Kidney (tissue), 14 donors: ENCODE measurements around the gene KCNH5. TPM values are rescaled to one million over a fixed set of nuclear protein-coding genes. Genes with fewer than 3 reads are reported as not detected.

Experiments
- DNase-seq, 5 donors: peaks; one replicate each; pipeline ENCODE4 v3.0.0-alpha.2; 2013 to 2020
- FAIRE-seq: peaks from 2 replicates; lab custom pipeline; 2012; peaks lifted over from hg19 to GRCh38; lab: Jason Lieb, UNC
- H3K27ac ChIP-seq, 2 donors: one replicate each; pipeline ENCODE4 v1.7.0; 2013; ENCODE audit warnings: low read depth in 2 of 2, low read length in 2 of 2, inconsistent platforms in 1 of 2
- H3K27me3 ChIP-seq: one replicate; pipeline ENCODE4 v1.7.1; 2013; ENCODE audit warnings: low read length, inconsistent platforms; ENCODE audit not compliant: control insufficient read depth, insufficient read depth
- H3K36me3 ChIP-seq, 3 donors: one replicate each; pipeline versions ENCODE4 v1.7.0 to v1.7.1; 2013; ENCODE audit warnings: low read length in 3 of 3, control low read depth in 1 of 3, inconsistent platforms in 1 of 3; ENCODE audit not compliant: insufficient read depth in 3 of 3, control insufficient read depth in 2 of 3
- H3K4me1 ChIP-seq, 3 donors: one replicate each; pipeline versions ENCODE4 v1.7.0 to v1.7.1; 2013; ENCODE audit warnings: low read length in 3 of 3, inconsistent platforms in 1 of 3, low read depth in 1 of 3; ENCODE audit not compliant: control insufficient read depth in 2 of 3, insufficient read depth in 2 of 3
- H3K4me3 ChIP-seq, 3 donors: one replicate each; pipeline versions ENCODE4 v1.7.0 to v1.8.1; 2013; ENCODE audit warnings: low read length in 3 of 3, control low read depth in 1 of 3, inconsistent platforms in 1 of 3
- H3K9ac ChIP-seq, 3 donors: one replicate each; pipeline versions ENCODE4 v1.7.0 to v1.7.1; 2013; ENCODE audit warnings: low read length in 3 of 3, control low read depth in 1 of 3, inconsistent platforms in 1 of 3
- H3K9me3 ChIP-seq, 3 donors: one replicate each; pipeline versions ENCODE4 v1.7.0 to v1.7.1; 2013; ENCODE audit warnings: low read length in 3 of 3, control low read depth in 1 of 3, inconsistent platforms in 1 of 3; ENCODE audit not compliant: control insufficient read depth in 2 of 3, insufficient read depth in 1 of 3
- CTCF ChIP-seq: IDR thresholded peaks from 3 replicates; pipeline ENCODE4 v1.5.1; 2012; ENCODE audit warnings: mild to moderate bottlenecking, moderate library complexity, borderline replicate concordance; ENCODE audit not compliant: insufficient read depth; ENCODE audit errors: extremely low read depth
- intact Hi-C: fragments of 100-400 bp; cut with DNase I; formaldehyde crosslinking; loops from one replicate; pipeline ENCODE4 v1.11.1; 2022
- polyA plus RNA-seq: library from polyadenylated mRNA; stranded (reverse); fragments of 350-450 nt; fragmentation: Illumina TruSeq; extraction: RNeasy Lipid Tissue Mini Kit (QIAGEN cat#74804); gene quantifications from one replicate; pipeline ENCODE4 v1.2.3, GENCODE V29; 2014; ENCODE audit warnings: low read depth, low replicate concordance; ENCODE audit not compliant: insufficient read depth
- total RNA-seq: library from RNA; stranded (reverse); fragmentation: NEBNext Ultra II Directional; extraction: Animal tissue kit (Norgen Biotek cat#: 25700); gene quantifications from one replicate; pipeline ENCODE4 v1.2.1, GENCODE V29; 2021
- donor health status: control.
- donor health status: control.
- donor health status: control.
- donor health status: control.
- donor health status: control.
- donor health status: DM: yes; HTN: yes; CAD: no.
- donor health status: Normal renal cell carcinoma (clear cell type).

The KCNH5 gene
- total and polyA plus RNA-seq, 2 donors from 2014 or later: not detected

GRCh38 chr14:62921466-62921865 lies 123.8 kb downstream of the KCNH5 start:
- intact Hi-C loops: no loop called here
- Histone ChIP-seq H3K27me3 (no peaks in the 10 kb centered on the region), H3K27ac (no peak overlapping the region), H3K4me3 (no peak overlapping the region), H3K9ac (no peak overlapping the region), H3K4me1 (no peaks in the 10 kb centered on the region), H3K36me3 (no peaks in the 10 kb centered on the region), H3K9me3 (no peaks in the 10 kb centered on the region)
- DNase-seq (no peak), FAIRE-seq (no peak)
- no peak for TF ChIP-seq CTCF

GRCh38 chr14:62916551-62916950 lies 128.7 kb downstream of the KCNH5 start:
- FAIRE-seq: no peak
- DNase-seq: no peak
- Histone ChIP-seq H3K27me3 (no peaks in the 10 kb centered on the region), H3K9me3 (no peaks in the 10 kb centered on the region), H3K36me3 (no peaks in the 10 kb centered on the region), H3K27ac (no peak overlapping the region), H3K4me1 (no peaks in the 10 kb centered on the region), H3K9ac (no peak overlapping the region), H3K4me3 (no peak overlapping the region)
- TF ChIP-seq CTCF: no peak
- intact Hi-C loops: no loop called here

GRCh38 chr14:62914873-62915272 lies 130.4 kb downstream of the KCNH5 start:
- no peaks in the 10 kb centered on the region for H3K4me1 ChIP-seq
- TF ChIP-seq CTCF: no peak
- no peaks in the 10 kb centered on the region for H3K9me3 ChIP-seq
- H3K36me3 ChIP-seq: no peaks in the 10 kb centered on the region
- FAIRE-seq (no peak), DNase-seq (no peak)
- no peak overlapping the region for H3K27ac ChIP-seq
- intact Hi-C loops: no loop called here
- no peak overlapping the region for H3K9ac ChIP-seq
- no peaks in the 10 kb centered on the region for H3K27me3 ChIP-seq
- no peak overlapping the region for H3K4me3 ChIP-seq

- no peak for TF ChIP-seq CTCF
- Histone ChIP-seq H3K4me1 (no peaks in the 10 kb centered on the region), H3K4me3 (no peak overlapping the region), H3K27me3 (no peaks in the 10 kb centered on the region), H3K27ac (no peak overlapping the region), H3K9ac (no peak overlapping the region), H3K9me3 (no peaks in the 10 kb centered on the region), H3K36me3 (no peaks in the 10 kb centered on the region)
- intact Hi-C loops: no loop called here
- no peak for FAIRE-seq
- DNase-seq: no peak
Measured at GRCh38 chr14:62914025-62914424, 131.2 kb downstream of the KCNH5 start.
